Measurements from ENCODE around the gene MTMR6.
"Not testable (repeated sequence)": the region's sequence is repeated elsewhere in the genome, so short reads cannot be mapped to it uniquely, and the experiment has no call there.

MTMR6 gene

GRCh38 chr13:25319771-25320170, 32.5 kb upstream of the MTMR6 start:
- TF ChIP-seq MYC (IDR thresholded peaks at IDR 0.05; ENCODE audit: low read depth, low read length) (no peak), CTCF (IDR thresholded peaks at IDR 0.05; ENCODE audit: low read depth, low read length) (no peak), POLR2A (IDR thresholded peaks at IDR 0.05; ENCODE audit: extremely low read depth, insufficient read length) (no peak), MAX (IDR thresholded peaks at IDR 0.05; ENCODE audit: low read depth, low read length) (no peak)
- H3K4me3 ChIP-seq (ENCODE audit: low read depth, low read length) = no peak overlapping the region
- DNase-seq (ENCODE audit: low read depth) = no peak

- not testable (repeated sequence) for DNase-seq (ENCODE audit: low read depth); H3K4me3 ChIP-seq (ENCODE audit: low read depth, low read length)
Measured at GRCh38 chr13:25318946-25319345, 31.7 kb upstream of the MTMR6 start.

- DNase-seq (ENCODE audit: low read depth) = no peak
- TF ChIP-seq CTCF (IDR thresholded peaks at IDR 0.05; ENCODE audit: low read depth, low read length) = no peak
- no peak for TF ChIP-seq MAX (IDR thresholded peaks at IDR 0.05; ENCODE audit: low read depth, low read length)
- TF ChIP-seq MYC (IDR thresholded peaks at IDR 0.05; ENCODE audit: low read depth, low read length) = no peak
- no peak overlapping the region for H3K4me3 ChIP-seq (ENCODE audit: low read depth, low read length)
Measured at GRCh38 chr13:25310891-25311290, 23.6 kb upstream of the MTMR6 start.

- no peak overlapping the region for H3K4me3 ChIP-seq (ENCODE audit: low read depth, low read length)
- no peak for DNase-seq (ENCODE audit: low read depth)
- no peak for TF ChIP-seq CTCF (IDR thresholded peaks at IDR 0.05; ENCODE audit: low read depth, low read length)
- TF ChIP-seq MAX (IDR thresholded peaks at IDR 0.05; ENCODE audit: low read depth, low read length) = no peak
- TF ChIP-seq MYC (IDR thresholded peaks at IDR 0.05; ENCODE audit: low read depth, low read length) = no peak
- TF ChIP-seq POLR2A (IDR thresholded peaks at IDR 0.05; ENCODE audit: extremely low read depth, insufficient read length) = no peak
Measured at GRCh38 chr13:25306671-25307464, 19.6 kb upstream of the MTMR6 start.

GRCh38 chr13:25302121-25302520, 14.8 kb upstream of the MTMR6 start:
- peak overlapping the region; percentile 98 for H3K4me3 ChIP-seq (ENCODE audit: low read depth, low read length)
- DNase-seq (ENCODE audit: low read depth) = no peak
- TF ChIP-seq MYC (IDR thresholded peaks at IDR 0.05; ENCODE audit: low read depth, low read length) (no peak), CTCF (IDR thresholded peaks at IDR 0.05; ENCODE audit: low read depth, low read length) (no peak), MAX (IDR thresholded peaks at IDR 0.05; ENCODE audit: low read depth, low read length) (no peak), POLR2A (IDR thresholded peaks at IDR 0.05; ENCODE audit: extremely low read depth, insufficient read length) (no peak)

- TF ChIP-seq CTCF (IDR thresholded peaks at IDR 0.05; ENCODE audit: low read depth, low read length) = no peak
- peak; percentile 79 for TF ChIP-seq MAX (IDR thresholded peaks at IDR 0.05; ENCODE audit: low read depth, low read length)
- peak; percentile 81; the same call in 1 of the 2 replicates for TF ChIP-seq MYC (IDR thresholded peaks at IDR 0.05; ENCODE audit: low read depth, low read length)
- TF ChIP-seq POLR2A (IDR thresholded peaks at IDR 0.05; ENCODE audit: extremely low read depth, insufficient read length) = peak; percentile 94
- peak within 1 kb of the TSS; percentile 98 for H3K4me3 ChIP-seq (ENCODE audit: low read depth, low read length)
- peak; percentile 97 for DNase-seq (ENCODE audit: low read depth)
Measured at GRCh38 chr13:25301347-25302113, 14.2 kb upstream of the MTMR6 start, which contains the start of gene NUP58. Gene NUP58, plus strand, starts transcription at chr13:25301625. Its CDS starts 149 bp downstream, at chr13:25301774.
